IPS DF 4.7 (cell line): ENCODE results near the gene POPDC2.

Source experiments
- DNase-seq: peaks from one replicate; pipeline ENCODE4 v3.0.0-alpha.2; 2013; ENCODE audit warnings: low spot score; ENCODE audit errors: extremely low read depth

POPDC2 gene

GRCh38 chr3:119639494-119640350, 20.7 kb downstream of the POPDC2 start:
- no peak for DNase-seq

- no peak for DNase-seq
Measured at GRCh38 chr3:119637679-119638477, 22.5 kb downstream of the POPDC2 start.

GRCh38 chr3:119636891-119637611, 23.3 kb downstream of the POPDC2 start:
- no peak for DNase-seq

- DNase-seq = no peak
Measured at GRCh38 chr3:119636249-119636648, 24.1 kb downstream of the POPDC2 start.

GRCh38 chr3:119635719-119636118, 24.7 kb downstream of the POPDC2 start:
- no peak for DNase-seq

- no peak for DNase-seq
Measured at GRCh38 chr3:119632829-119633228, 27.6 kb downstream of the POPDC2 start.

- DNase-seq = no peak
Measured at GRCh38 chr3:119632216-119632615, 28.2 kb downstream of the POPDC2 start.

GRCh38 chr3:119631516-119631915, 28.9 kb downstream of the POPDC2 start:
- DNase-seq = no peak

GRCh38 chr3:119630880-119631329, 29.5 kb downstream of the POPDC2 start:
- DNase-seq = no peak

- DNase-seq = no peak
Measured at GRCh38 chr3:119630128-119630879, 30.1 kb downstream of the POPDC2 start.

- DNase-seq = no peak
Measured at GRCh38 chr3:119628816-119629445, 31.5 kb downstream of the POPDC2 start.

GRCh38 chr3:119628390-119628789, 32.0 kb downstream of the POPDC2 start:
- DNase-seq = no peak

GRCh38 chr3:119627461-119627860, 32.9 kb downstream of the POPDC2 start:
- no peak for DNase-seq

- DNase-seq = no peak
Measured at GRCh38 chr3:119626196-119626595, 34.2 kb downstream of the POPDC2 start.

- DNase-seq = no peak
Measured at GRCh38 chr3:119625451-119626153, 34.8 kb downstream of the POPDC2 start.

GRCh38 chr3:119624002-119624720, 36.2 kb downstream of the POPDC2 start:
- no peak for DNase-seq

- no peak for DNase-seq
Measured at GRCh38 chr3:119620899-119621298, 39.5 kb downstream of the POPDC2 start.

GRCh38 chr3:119619094-119619493, 41.3 kb downstream of the POPDC2 start:
- no peak for DNase-seq

- no peak for DNase-seq
Measured at GRCh38 chr3:119616056-119616455, 44.3 kb downstream of the POPDC2 start.
